GM23338 (cell line): ENCODE data around the gene TCL1A. TPM values are rescaled to one million over a fixed set of nuclear protein-coding genes. Genes with fewer than 3 reads are reported as not detected.

Experiments
- ATAC-seq: fragments of 200-7000 bp; cut with Tn5 transposase; 3 replicates; pipeline ENCODE4 v1.9.1; 2020
- DNase-seq: peaks from one replicate; pipeline ENCODE4 v3.0.0-alpha.2; 2015; ENCODE audit warnings: low spot score
- H2AFZ ChIP-seq: fragments of 200-600 bp; sonication (generic); 2 replicates; pipeline ENCODE4 v1.8.0; 2016; ENCODE audit warnings: antibody characterized with exemption, mild to moderate bottlenecking, moderate library complexity
- H3F3A ChIP-seq: fragments of 200-600 bp; sonication (generic); replicated peaks from 2 replicates; pipeline ENCODE4 v1.8.0; 2017; ENCODE audit warnings: antibody characterized with exemption, mixed run types, low read depth
- H3K27ac ChIP-seq: fragments of 200-600 bp; sonication (generic); 2 replicates; pipeline ENCODE4 v1.6.1; 2016; ENCODE audit warnings: low read depth
- H3K27me3 ChIP-seq: fragments of 200-600 bp; sonication (generic); 2 replicates; pipeline ENCODE4 v1.8.0; 2016; ENCODE audit warnings: mild to moderate bottlenecking, mixed run types, moderate library complexity; ENCODE audit not compliant: insufficient read depth
- H3K36me3 ChIP-seq: fragments of 200-600 bp; sonication (generic); 2 replicates; pipeline ENCODE4 v1.8.0; 2016; ENCODE audit warnings: mild to moderate bottlenecking; ENCODE audit not compliant: insufficient read depth
- H3K4me1 ChIP-seq: fragments of 200-600 bp; sonication (generic); 2 replicates; pipeline ENCODE4 v1.8.0; 2016; ENCODE audit warnings: mild to moderate bottlenecking, moderate library complexity; ENCODE audit not compliant: insufficient read depth
- H3K4me2 ChIP-seq: fragments of 200-600 bp; sonication (generic); 2 replicates; pipeline ENCODE4 v1.7.1; 2017; ENCODE audit warnings: mixed run types
- H3K4me3 ChIP-seq: fragments of 200-600 bp; sonication (generic); 2 replicates; pipeline ENCODE4 v1.6.1; 2016; ENCODE audit warnings: mixed run types
- H3K79me2 ChIP-seq: fragments of 200-600 bp; sonication (generic); replicated peaks from 2 replicates; pipeline ENCODE4 v1.8.0; 2017; ENCODE audit warnings: mild to moderate bottlenecking; ENCODE audit not compliant: insufficient read depth
- H3K9me2 ChIP-seq: fragments of 200-600 bp; sonication (generic); 2 replicates; pipeline ENCODE4 v1.8.0; 2017; ENCODE audit not compliant: insufficient read depth
- H4K20me1 ChIP-seq: fragments of 200-600 bp; sonication (generic); replicated peaks from 2 replicates; pipeline ENCODE4 v1.8.0; 2017; ENCODE audit warnings: mild to moderate bottlenecking; ENCODE audit not compliant: insufficient read depth
- H3K27ac Mint-ChIP-seq: 2 replicates; pipeline ENCODE4 v1.8.0; 2020; ENCODE audit warnings: inconsistent platforms, mild to moderate bottlenecking, moderate library complexity, mixed read lengths
- H3K27me3 Mint-ChIP-seq: 3 replicates; pipeline ENCODE4 v1.8.0; 2022; ENCODE audit warnings: low read depth, mild to moderate bottlenecking, moderate library complexity, mixed read lengths, inconsistent platforms; ENCODE audit not compliant: insufficient read depth, poor library complexity
- H3K36me3 Mint-ChIP-seq: 3 replicates; pipeline ENCODE4 v1.8.0; 2021; ENCODE audit warnings: low read depth, mild to moderate bottlenecking, inconsistent platforms, moderate library complexity, mixed read lengths
- H3K4me1 Mint-ChIP-seq: 3 replicates; pipeline ENCODE4 v1.8.0; 2020; ENCODE audit warnings: mild to moderate bottlenecking, inconsistent platforms, mixed read lengths
- H3K4me3 Mint-ChIP-seq: 3 replicates; pipeline ENCODE4 v1.8.0; 2021; ENCODE audit warnings: moderate library complexity, mild to moderate bottlenecking, inconsistent platforms, mixed read lengths
- H3K9me3 Mint-ChIP-seq: 3 replicates; pipeline ENCODE4 v1.8.0; 2020; ENCODE audit warnings: moderate library complexity, mild to moderate bottlenecking, inconsistent platforms, mixed read lengths
- CTCF ChIP-seq, 2 experiments: fragments of 200-600 bp in 1 of 2; sonication (generic) in 1 of 2; conservative IDR thresholded peaks; 2 replicates each; pipeline versions ENCODE4 v1.5.1 to v1.6.1; 2016 to 2017; ENCODE audit warnings: antibody characterized with exemption in 2 of 2, low read depth in 2 of 2, mild to moderate bottlenecking in 2 of 2, moderate library complexity in 1 of 2
- NANOG ChIP-seq: IDR thresholded peaks from 2 replicates; pipeline ENCODE4 v1.6.1; 2016; ENCODE audit warnings: antibody characterized with exemption, borderline replicate concordance
- POLR2AphosphoS5 ChIP-seq: IDR thresholded peaks from 2 replicates; pipeline ENCODE4 v1.6.1; 2016; ENCODE audit warnings: antibody characterized with exemption, low read depth
- ZNF114 ChIP-seq: fragments of 250-450 bp; sonication (Bioruptor Pico); IDR thresholded peaks from 2 replicates; pipeline ENCODE4 v1.5.0; 2020; ENCODE audit warnings: mild to moderate bottlenecking, moderate library complexity
- polyA plus RNA-seq: library from polyadenylated mRNA; unstranded; fragments of >200 nt; fragmentation: Nextera tagmentation; extraction: Ambion mirVana; gene quantifications from 2 replicates; pipeline ENCODE4 v1.2.1, GENCODE V29; 2016
- total RNA-seq: library from RNA; depleted of rRNA; stranded (reverse); fragments of >200 nt; shearing (Covaris generic); gene quantifications from 2 replicates; pipeline ENCODE4 v1.2.3, GENCODE V29; 2014
- TF ChIP-seq, protein P1 (sequence below): fragments of 250-450 bp; sonication (Bioruptor Pico); IDR thresholded peaks from 2 replicates; pipeline ENCODE4 v1.5.0; 2020; ENCODE audit warnings: mild to moderate bottlenecking, moderate library complexity
- TF ChIP-seq, protein P2 (sequence below): IDR thresholded peaks from 2 replicates; pipeline ENCODE4 v1.6.1; 2016; ENCODE audit warnings: antibody characterized with exemption

Gene TCL1A
- total and polyA plus RNA-seq, 2 experiments from 2014 or later = 3.6 to 5.3 TPM

- TF ChIP-seq, protein P1, sequence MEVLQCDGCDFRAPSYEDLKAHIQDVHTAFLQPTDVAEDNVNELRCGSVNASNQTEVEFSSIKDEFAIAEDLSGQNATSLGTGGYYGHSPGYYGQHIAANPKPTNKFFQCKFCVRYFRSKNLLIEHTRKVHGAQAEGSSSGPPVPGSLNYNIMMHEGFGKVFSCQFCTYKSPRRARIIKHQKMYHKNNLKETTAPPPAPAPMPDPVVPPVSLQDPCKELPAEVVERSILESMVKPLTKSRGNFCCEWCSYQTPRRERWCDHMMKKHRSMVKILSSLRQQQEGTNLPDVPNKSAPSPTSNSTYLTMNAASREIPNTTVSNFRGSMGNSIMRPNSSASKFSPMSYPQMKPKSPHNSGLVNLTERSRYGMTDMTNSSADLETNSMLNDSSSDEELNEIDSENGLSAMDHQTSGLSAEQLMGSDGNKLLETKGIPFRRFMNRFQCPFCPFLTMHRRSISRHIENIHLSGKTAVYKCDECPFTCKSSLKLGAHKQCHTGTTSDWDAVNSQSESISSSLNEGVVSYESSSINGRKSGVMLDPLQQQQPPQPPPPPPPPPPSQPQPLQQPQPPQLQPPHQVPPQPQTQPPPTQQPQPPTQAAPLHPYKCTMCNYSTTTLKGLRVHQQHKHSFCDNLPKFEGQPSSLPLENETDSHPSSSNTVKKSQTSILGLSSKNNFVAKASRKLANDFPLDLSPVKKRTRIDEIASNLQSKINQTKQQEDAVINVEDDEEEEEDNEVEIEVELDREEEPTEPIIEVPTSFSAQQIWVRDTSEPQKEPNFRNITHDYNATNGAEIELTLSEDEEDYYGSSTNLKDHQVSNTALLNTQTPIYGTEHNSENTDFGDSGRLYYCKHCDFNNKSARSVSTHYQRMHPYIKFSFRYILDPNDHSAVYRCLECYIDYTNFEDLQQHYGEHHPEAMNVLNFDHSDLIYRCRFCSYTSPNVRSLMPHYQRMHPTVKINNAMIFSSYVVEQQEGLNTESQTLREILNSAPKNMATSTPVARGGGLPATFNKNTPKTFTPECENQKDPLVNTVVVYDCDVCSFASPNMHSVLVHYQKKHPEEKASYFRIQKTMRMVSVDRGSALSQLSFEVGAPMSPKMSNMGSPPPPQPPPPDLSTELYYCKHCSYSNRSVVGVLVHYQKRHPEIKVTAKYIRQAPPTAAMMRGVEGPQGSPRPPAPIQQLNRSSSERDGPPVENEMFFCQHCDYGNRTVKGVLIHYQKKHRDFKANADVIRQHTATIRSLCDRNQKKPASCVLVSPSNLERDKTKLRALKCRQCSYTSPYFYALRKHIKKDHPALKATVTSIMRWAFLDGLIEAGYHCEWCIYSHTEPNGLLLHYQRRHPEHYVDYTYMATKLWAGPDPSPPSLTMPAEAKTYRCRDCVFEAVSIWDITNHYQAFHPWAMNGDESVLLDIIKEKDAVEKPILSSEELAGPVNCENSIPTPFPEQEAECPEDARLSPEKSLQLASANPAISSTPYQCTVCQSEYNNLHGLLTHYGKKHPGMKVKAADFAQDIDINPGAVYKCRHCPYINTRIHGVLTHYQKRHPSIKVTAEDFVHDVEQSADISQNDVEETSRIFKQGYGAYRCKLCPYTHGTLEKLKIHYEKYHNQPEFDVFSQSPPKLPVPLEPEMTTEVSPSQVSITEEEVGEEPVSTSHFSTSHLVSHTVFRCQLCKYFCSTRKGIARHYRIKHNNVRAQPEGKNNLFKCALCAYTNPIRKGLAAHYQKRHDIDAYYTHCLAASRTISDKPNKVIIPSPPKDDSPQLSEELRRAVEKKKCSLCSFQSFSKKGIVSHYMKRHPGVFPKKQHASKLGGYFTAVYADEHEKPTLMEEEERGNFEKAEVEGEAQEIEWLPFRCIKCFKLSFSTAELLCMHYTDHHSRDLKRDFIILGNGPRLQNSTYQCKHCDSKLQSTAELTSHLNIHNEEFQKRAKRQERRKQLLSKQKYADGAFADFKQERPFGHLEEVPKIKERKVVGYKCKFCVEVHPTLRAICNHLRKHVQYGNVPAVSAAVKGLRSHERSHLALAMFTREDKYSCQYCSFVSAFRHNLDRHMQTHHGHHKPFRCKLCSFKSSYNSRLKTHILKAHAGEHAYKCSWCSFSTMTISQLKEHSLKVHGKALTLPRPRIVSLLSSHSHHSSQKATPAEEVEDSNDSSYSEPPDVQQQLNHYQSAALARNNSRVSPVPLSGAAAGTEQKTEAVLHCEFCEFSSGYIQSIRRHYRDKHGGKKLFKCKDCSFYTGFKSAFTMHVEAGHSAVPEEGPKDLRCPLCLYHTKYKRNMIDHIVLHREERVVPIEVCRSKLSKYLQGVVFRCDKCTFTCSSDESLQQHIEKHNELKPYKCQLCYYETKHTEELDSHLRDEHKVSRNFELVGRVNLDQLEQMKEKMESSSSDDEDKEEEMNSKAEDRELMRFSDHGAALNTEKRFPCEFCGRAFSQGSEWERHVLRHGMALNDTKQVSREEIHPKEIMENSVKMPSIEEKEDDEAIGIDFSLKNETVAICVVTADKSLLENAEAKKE = no peak
- no peak for TF ChIP-seq POLR2AphosphoS5
- no peak for TF ChIP-seq CTCF (conservative IDR thresholded peaks at IDR 0.05; ENCODE audit: low read depth in 2 of 2)
- TF ChIP-seq, protein P2, sequence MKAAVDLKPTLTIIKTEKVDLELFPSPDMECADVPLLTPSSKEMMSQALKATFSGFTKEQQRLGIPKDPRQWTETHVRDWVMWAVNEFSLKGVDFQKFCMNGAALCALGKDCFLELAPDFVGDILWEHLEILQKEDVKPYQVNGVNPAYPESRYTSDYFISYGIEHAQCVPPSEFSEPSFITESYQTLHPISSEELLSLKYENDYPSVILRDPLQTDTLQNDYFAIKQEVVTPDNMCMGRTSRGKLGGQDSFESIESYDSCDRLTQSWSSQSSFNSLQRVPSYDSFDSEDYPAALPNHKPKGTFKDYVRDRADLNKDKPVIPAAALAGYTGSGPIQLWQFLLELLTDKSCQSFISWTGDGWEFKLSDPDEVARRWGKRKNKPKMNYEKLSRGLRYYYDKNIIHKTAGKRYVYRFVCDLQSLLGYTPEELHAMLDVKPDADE = no peak
Measured at GRCh38 chr14:95761436-95761835, 47.5 kb upstream of the TCL1A start (continued).

DNA sequence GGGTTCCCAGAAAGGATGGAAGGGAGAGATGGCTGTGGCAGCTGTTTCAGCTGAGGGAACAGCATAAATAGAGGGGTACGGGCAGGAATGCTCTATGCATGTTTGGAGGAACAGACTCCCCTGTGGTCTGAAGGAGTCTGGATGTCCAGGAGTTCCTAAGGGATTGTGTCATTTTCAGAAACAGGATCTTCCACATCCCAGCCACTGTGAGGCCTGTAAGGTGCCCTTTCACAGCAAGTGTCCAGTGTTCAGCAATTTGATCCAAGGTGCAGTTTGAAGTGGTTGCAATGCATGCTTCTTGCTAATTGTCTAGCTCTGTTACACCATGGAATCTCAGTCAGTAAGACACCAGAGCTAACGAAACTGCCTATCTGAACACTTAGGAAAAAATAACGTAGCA lies 46.7 kb upstream of the TCL1A start:
- Histone ChIP-seq H3K27ac (no peak overlapping the region), H3K27me3 (no peaks in the 10 kb centered on the region), H3K4me3 (no peak overlapping the region), H4K20me1 (no peaks in the 10 kb centered on the region), H3K4me1 (no peaks in the 10 kb centered on the region), H3F3A (no peaks in the 10 kb centered on the region), H3K36me3 (no peaks in the 10 kb centered on the region), H3K9me2 (peaks cover 4% of the 10 kb centered on the region; the same call in 1 of the 2 replicates), H3K4me2 (no peak overlapping the region), H3K79me2 (no peaks in the 10 kb centered on the region), H2AFZ (no peak overlapping the region)
- Mint-ChIP-seq H3K36me3 (no peaks in the 10 kb centered on the region), H3K4me3 (no peak overlapping the region), H3K27me3 (peaks cover 6% of the 10 kb centered on the region), H3K9me3 (no peaks in the 10 kb centered on the region), H3K4me1 (peaks cover 10% of the 10 kb centered on the region; the same call in 2 of the 3 replicates), H3K27ac (no peak overlapping the region)
- DNase-seq (no peak), ATAC-seq (no peak)
- TF ChIP-seq POLR2AphosphoS5 (no peak), NANOG (no peak), ZNF114 (CRISPR knock-in tag) (no peak)
- TF ChIP-seq, protein P2 = no peak
